ENCODE measurements around the gene FBXW7.

DNA sequence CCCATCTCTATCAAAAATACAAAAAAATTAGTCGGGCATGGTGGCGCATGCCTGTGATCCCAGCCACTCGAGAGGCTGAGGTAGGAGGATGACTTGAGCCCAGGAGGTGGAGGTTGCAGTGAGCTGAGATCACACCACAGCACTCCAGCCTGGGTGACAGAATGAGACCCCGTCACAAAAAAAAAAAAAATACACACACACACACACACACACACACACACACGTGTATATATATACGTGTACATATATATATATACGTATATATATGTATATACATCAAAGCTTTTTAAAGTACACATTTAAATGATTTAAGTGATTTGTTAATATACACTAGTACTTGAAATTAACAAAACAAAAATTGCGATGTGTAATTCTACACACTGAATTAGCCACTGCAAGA, 6.0 kb downstream of the FBXW7 start:
- TF ChIP-seq POLR2AphosphoS5 (IDR thresholded peaks at IDR 0.05; ENCODE audit: low read depth, low read length) (no peak), POLR2A (IDR thresholded peaks at IDR 0.05; ENCODE audit: low read depth, low read length) (no peak), PAX5 (IDR thresholded peaks at IDR 0.05; ENCODE audit: insufficient read depth, low read length, severe bottlenecking) (no peak), TAF1 (IDR thresholded peaks at IDR 0.05; ENCODE audit: low read depth, low read length) (no peak), SPI1 (IDR thresholded peaks at IDR 0.05; ENCODE audit: low read depth, low read length) (no peak)

Measured in GM12891 (cell line).